Fibroblast of lung (primary cell): ENCODE data around the gene PSMD8. TPM values are rescaled to one million over a fixed set of nuclear protein-coding genes. Genes with fewer than 3 reads are reported as not detected.

Experiments
- DNase-seq, 2 donors: peaks; one replicate each; pipeline versions ENCODE4 v3.0.0 to v3.0.0-alpha.2; 2010; ENCODE audit warnings: low read depth in 2 of 2
- H2AFZ ChIP-seq: 2 replicates; pipeline ENCODE4 v1.5.1; 2012; ENCODE audit warnings: low read length, control low read depth, inconsistent platforms
- H3K27ac ChIP-seq: 2 replicates; pipeline ENCODE4 v1.5.1; 2011; ENCODE audit warnings: low read length, control low read depth; ENCODE audit not compliant: insufficient read depth
- H3K27me3 ChIP-seq: 2 replicates; pipeline ENCODE4 v1.5.1; 2011; ENCODE audit warnings: mild to moderate bottlenecking, low read length; ENCODE audit not compliant: control insufficient read depth, insufficient read depth
- H3K36me3 ChIP-seq: 2 replicates; pipeline ENCODE4 v1.5.1; 2011; ENCODE audit warnings: low read length; ENCODE audit not compliant: control insufficient read depth, insufficient read depth
- H3K4me1 ChIP-seq: 2 replicates; pipeline ENCODE4 v1.5.1; 2011; ENCODE audit warnings: low read length; ENCODE audit not compliant: control insufficient read depth, insufficient read depth; ENCODE audit errors: extremely low read depth
- H3K4me2 ChIP-seq: 2 replicates; pipeline ENCODE4 v1.5.1; 2011; ENCODE audit warnings: low read length, control low read depth; ENCODE audit not compliant: insufficient read depth; ENCODE audit errors: extremely low read depth
- H3K4me3 ChIP-seq, 4 experiments: fragments of 200-600 bp in 1 of 4; sonication (generic) in 1 of 4; replicated peaks in 1 of 4; 2 replicates each; pipeline ENCODE4 v1.5.1; 2011 to 2016; ENCODE audit warnings: low read length in 4 of 4, low read depth in 3 of 4, mild to moderate bottlenecking in 3 of 4, control low read depth in 2 of 4, inconsistent platforms in 1 of 4, mixed read lengths in 1 of 4; ENCODE audit not compliant: insufficient read depth in 1 of 4; ENCODE audit errors: control extremely low read depth in 1 of 4
- H3K79me2 ChIP-seq: 2 replicates; pipeline ENCODE4 v1.5.1; 2012; ENCODE audit warnings: mild to moderate bottlenecking, low read length, inconsistent platforms; ENCODE audit not compliant: control insufficient read depth, insufficient read depth
- H3K9ac ChIP-seq: 2 replicates; pipeline ENCODE4 v1.5.1; 2011; ENCODE audit warnings: mild to moderate bottlenecking, low read length, control low read depth; ENCODE audit not compliant: insufficient read depth
- H3K9me3 ChIP-seq: 2 replicates; pipeline ENCODE4 v1.5.1; 2012; ENCODE audit warnings: low read depth, low read length; ENCODE audit not compliant: control insufficient read depth, insufficient read depth
- H4K20me1 ChIP-seq: 2 replicates; pipeline ENCODE4 v1.5.1; 2011; ENCODE audit warnings: low read length; ENCODE audit not compliant: control insufficient read depth, insufficient read depth; ENCODE audit errors: extremely low read depth
- EZH2 ChIP-seq: IDR thresholded peaks from 2 replicates; pipeline ENCODE4 v1.5.1; 2012; ENCODE audit warnings: low read length, control low read depth, mild to moderate bottlenecking; ENCODE audit errors: missing control alignments
- polyA plus RNA-seq, 2 donors: library from polyadenylated mRNA; depleted of rRNA in 1 of 2; stranded (reverse) in 1 of 2; unstranded in 1 of 2; fragments of >200 nt; gene quantifications; 2 replicates each; pipeline ENCODE4 v1.2.1, GENCODE V29; 2011 to 2012; ENCODE audit warnings: missing spikeins in 1 of 2
- total RNA-seq: library from RNA; depleted of rRNA; stranded (reverse); fragments of >200 nt; gene quantifications from 2 replicates; pipeline ENCODE4 v1.2.1, GENCODE V29; 2014
- TF ChIP-seq, protein P1 (sequence below), 2 donors: IDR thresholded peaks in 1 of 2; conservative IDR thresholded peaks in 1 of 2; 1 replicate in 1 of 2; 2 replicates in 1 of 2; pipeline ENCODE4 v1.5.1; 2011 to 2012; ENCODE audit warnings: low read length in 2 of 2, control low read depth in 1 of 2, inconsistent platforms in 1 of 2, low read depth in 1 of 2, mild to moderate bottlenecking in 1 of 2

The PSMD8 gene
- total and polyA plus RNA-seq, 2 donors (not counting 1 experiment from before 2014, with no cell fraction given): 217 to 287 TPM

GRCh38 chr19:38367041-38367440, 7.3 kb upstream of the PSMD8 start:
- H3K36me3 ChIP-seq: no peaks in the 10 kb centered on the region
- DNase-seq: no peak
- H3K27ac ChIP-seq: no peak overlapping the region
- no peaks in the 10 kb centered on the region for H3K79me2 ChIP-seq
- no peaks in the 10 kb centered on the region for H3K4me1 ChIP-seq
- peaks cover 11% of the 10 kb centered on the region for H3K27me3 ChIP-seq
- H3K9ac ChIP-seq: no peak overlapping the region
- H2AFZ ChIP-seq: no peak overlapping the region
- no peaks in the 10 kb centered on the region for H4K20me1 ChIP-seq
- TF ChIP-seq, protein P1, sequence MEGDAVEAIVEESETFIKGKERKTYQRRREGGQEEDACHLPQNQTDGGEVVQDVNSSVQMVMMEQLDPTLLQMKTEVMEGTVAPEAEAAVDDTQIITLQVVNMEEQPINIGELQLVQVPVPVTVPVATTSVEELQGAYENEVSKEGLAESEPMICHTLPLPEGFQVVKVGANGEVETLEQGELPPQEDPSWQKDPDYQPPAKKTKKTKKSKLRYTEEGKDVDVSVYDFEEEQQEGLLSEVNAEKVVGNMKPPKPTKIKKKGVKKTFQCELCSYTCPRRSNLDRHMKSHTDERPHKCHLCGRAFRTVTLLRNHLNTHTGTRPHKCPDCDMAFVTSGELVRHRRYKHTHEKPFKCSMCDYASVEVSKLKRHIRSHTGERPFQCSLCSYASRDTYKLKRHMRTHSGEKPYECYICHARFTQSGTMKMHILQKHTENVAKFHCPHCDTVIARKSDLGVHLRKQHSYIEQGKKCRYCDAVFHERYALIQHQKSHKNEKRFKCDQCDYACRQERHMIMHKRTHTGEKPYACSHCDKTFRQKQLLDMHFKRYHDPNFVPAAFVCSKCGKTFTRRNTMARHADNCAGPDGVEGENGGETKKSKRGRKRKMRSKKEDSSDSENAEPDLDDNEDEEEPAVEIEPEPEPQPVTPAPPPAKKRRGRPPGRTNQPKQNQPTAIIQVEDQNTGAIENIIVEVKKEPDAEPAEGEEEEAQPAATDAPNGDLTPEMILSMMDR (conservative IDR thresholded peaks at IDR 0.05 in 1 of 2, IDR thresholded peaks at IDR 0.05 in 1 of 2; ENCODE audit: low read depth in 1 of 2, low read length in 2 of 2): no peak
- no peak for TF ChIP-seq EZH2
- H3K4me2 ChIP-seq: no peak overlapping the region
- H3K4me3 ChIP-seq: no peak overlapping the region
- H3K9me3 ChIP-seq: no peaks in the 10 kb centered on the region

- TF ChIP-seq, protein P1 (conservative IDR thresholded peaks at IDR 0.05 in 1 of 2, IDR thresholded peaks at IDR 0.05 in 1 of 2; ENCODE audit: low read depth in 1 of 2, low read length in 2 of 2): no peak
- H3K27me3 ChIP-seq: peaks cover 11% of the 10 kb centered on the region
- no peaks in the 10 kb centered on the region for H3K79me2 ChIP-seq
- H4K20me1 ChIP-seq: no peaks in the 10 kb centered on the region
- H3K4me2 ChIP-seq: no peak overlapping the region
- H3K9ac ChIP-seq: no peak overlapping the region
- no peak overlapping the region for H2AFZ ChIP-seq
- no peaks in the 10 kb centered on the region for H3K4me1 ChIP-seq
- H3K36me3 ChIP-seq: no peaks in the 10 kb centered on the region
- no peaks in the 10 kb centered on the region for H3K9me3 ChIP-seq
- no peak for DNase-seq
- no peak overlapping the region for H3K27ac ChIP-seq
- H3K4me3 ChIP-seq: no peak overlapping the region
Observed at GRCh38 chr19:38369584-38369983, 4.8 kb upstream of the PSMD8 start.

DNA sequence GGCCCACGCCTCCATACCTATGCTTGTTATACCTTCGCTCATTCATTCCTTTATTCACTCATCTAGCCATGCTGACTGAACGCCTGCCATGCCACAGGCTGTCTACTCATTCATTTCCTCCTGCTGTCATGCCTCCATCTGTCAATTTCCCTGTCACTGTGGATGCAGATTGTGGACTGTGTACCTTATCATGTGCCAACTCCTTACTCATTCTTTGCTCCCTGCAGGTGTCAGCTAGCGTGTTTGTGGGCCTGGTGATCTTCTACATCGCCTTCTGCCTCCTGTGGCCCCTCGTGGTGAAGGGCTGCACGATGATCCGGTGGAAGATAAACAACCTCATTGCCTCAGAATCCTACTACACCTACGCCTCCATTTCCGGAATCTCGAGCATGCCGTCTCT, 4.1 kb upstream of the PSMD8 start:
- H3K27me3 ChIP-seq: peaks cover 11% of the 10 kb centered on the region
- H2AFZ ChIP-seq: no peak overlapping the region
- H3K4me2 ChIP-seq: no peak overlapping the region
- no peak overlapping the region for H3K9ac ChIP-seq
- H3K36me3 ChIP-seq: no peaks in the 10 kb centered on the region
- peaks cover 5% of the 10 kb centered on the region for H3K79me2 ChIP-seq
- H3K9me3 ChIP-seq: no peaks in the 10 kb centered on the region
- DNase-seq: no peak
- H4K20me1 ChIP-seq: no peaks in the 10 kb centered on the region
- H3K27ac ChIP-seq: no peak overlapping the region
- no peak overlapping the region for H3K4me3 ChIP-seq
- H3K4me1 ChIP-seq: no peaks in the 10 kb centered on the region
- TF ChIP-seq EZH2: no peak
- TF ChIP-seq, protein P1 (conservative IDR thresholded peaks at IDR 0.05 in 1 of 2, IDR thresholded peaks at IDR 0.05 in 1 of 2; ENCODE audit: low read depth in 1 of 2, low read length in 2 of 2): no peak
